Measurements from ENCODE around the gene ARHGAP23. TPM values are rescaled to one million over a fixed set of nuclear protein-coding genes. Genes with fewer than 3 reads are reported as not detected.
A peak's percentile ranks its signal among the peaks of the same experiment; 100 is the strongest.

Gene ARHGAP23
- total and polyA plus RNA-seq, 7 donors: 0.69 to 42.1 (median 11.2) TPM

DNA sequence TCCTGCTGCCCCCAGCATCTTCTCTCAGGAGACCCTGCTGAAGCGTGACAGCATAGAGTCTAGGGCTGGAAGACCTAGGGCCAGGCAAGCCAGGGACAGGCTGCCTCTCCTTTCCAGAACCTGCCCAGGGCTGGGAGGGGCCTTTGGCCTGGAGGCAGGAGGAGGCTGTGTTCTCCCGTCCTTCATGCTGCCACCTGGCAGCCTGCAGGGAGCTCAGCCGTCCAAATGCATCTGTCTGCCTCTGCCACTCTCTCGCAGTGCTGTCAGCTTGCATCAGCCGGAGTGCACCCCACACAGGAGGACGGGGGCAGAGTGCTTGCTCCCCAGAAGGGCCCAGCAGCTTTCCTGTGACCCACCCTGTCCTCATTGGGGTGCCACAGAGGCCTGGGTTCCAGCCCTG, 31.3 kb downstream of the ARHGAP23 start:
- DNase-seq: no peak
- intact Hi-C loops (cut with DNase I): no loop called here
- H3K36me3 ChIP-seq: peaks cover 0 to 36% (median 18%) of the 10 kb centered on the region in 4 donors
- H3K27ac ChIP-seq: no peak overlapping the region
- WGBS, 2 donors: 73 to 84% methylated on average over 6 of the region's 6 CpGs
- no peak overlapping the region for H3K4me3 ChIP-seq
- H3K9me3 ChIP-seq: no peaks in the 10 kb centered on the region
- peaks cover 0 to 55% (median 42%) of the 10 kb centered on the region in 4 donors for H3K4me1 ChIP-seq
- no peaks in the 10 kb centered on the region for H3K27me3 ChIP-seq
- no peak for TF ChIP-seq POLR2A (IDR thresholded peaks at IDR 0.05)
- TF ChIP-seq CTCF (IDR thresholded peaks at IDR 0.05): no peak
- no peak for TF ChIP-seq EP300 (IDR thresholded peaks at IDR 0.05)
- TF ChIP-seq POLR2AphosphoS5 (IDR thresholded peaks at IDR 0.05): no peak

- Histone ChIP-seq H3K9me3 (no peaks in the 10 kb centered on the region), H3K36me3 (peaks cover 0 to 36% (median 18%) of the 10 kb centered on the region in 4 donors), H3K4me1 (peaks cover 0 to 53% (median 39%) of the 10 kb centered on the region in 4 donors), H3K4me3 (no peak overlapping the region), H3K27ac (peak overlapping the region in 1 of 4 donors; percentile 95), H3K27me3 (no peaks in the 10 kb centered on the region)
- intact Hi-C loops (cut with DNase I): no loop called here
- TF ChIP-seq CTCF (IDR thresholded peaks at IDR 0.05) (no peak), POLR2A (IDR thresholded peaks at IDR 0.05) (no peak), EP300 (IDR thresholded peaks at IDR 0.05) (no peak), POLR2AphosphoS5 (IDR thresholded peaks at IDR 0.05) (no peak)
- WGBS, 2 donors: 85 to 86% methylated on average over 12 of the region's 12 CpGs
- no peak for DNase-seq
Measured at GRCh38 chr17:38460082-38460715, 31.9 kb downstream of the ARHGAP23 start.

- Histone ChIP-seq H3K9me3 (no peaks in the 10 kb centered on the region), H3K27ac (peak overlapping the region in 2 of 4 donors; percentile 95 to 98), H3K27me3 (no peaks in the 10 kb centered on the region), H3K4me3 (no peak overlapping the region), H3K4me1 (peaks cover 0 to 53% (median 39%) of the 10 kb centered on the region in 4 donors), H3K36me3 (peaks cover 0 to 36% (median 18%) of the 10 kb centered on the region in 4 donors)
- intact Hi-C loops (cut with DNase I): no loop called here
- no peak for DNase-seq
- no peak for TF ChIP-seq POLR2A (IDR thresholded peaks at IDR 0.05)
- no peak for TF ChIP-seq EP300 (IDR thresholded peaks at IDR 0.05)
- no peak for TF ChIP-seq CTCF (IDR thresholded peaks at IDR 0.05)
- no peak for TF ChIP-seq POLR2AphosphoS5 (IDR thresholded peaks at IDR 0.05)
- WGBS, 2 donors: 89 to 92% methylated on average over 19 of the region's 19 CpGs
Measured at GRCh38 chr17:38460716-38461630, 32.7 kb downstream of the ARHGAP23 start.

DNA sequence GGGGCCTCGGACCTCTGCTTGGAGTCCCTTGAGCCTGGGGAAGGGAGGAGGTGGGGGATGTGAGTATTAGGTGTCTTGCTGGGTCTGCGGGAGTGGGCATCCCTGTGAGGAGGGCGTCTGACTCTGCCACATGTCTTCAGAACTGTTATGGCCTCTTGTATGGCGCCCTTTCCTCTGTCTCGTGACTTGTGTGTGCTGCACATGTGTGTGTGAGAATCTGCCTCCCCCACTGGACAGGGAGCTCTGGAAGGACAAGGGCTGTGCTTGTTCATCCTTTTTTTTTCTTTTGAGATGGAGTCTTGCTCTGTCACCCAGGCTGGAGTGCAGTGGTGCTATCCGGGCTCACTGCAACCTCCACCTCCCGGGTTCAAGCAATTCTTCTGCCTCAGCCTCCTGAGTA, 33.4 kb downstream of the ARHGAP23 start:
- 90 to 93% methylated on average over 7 of the region's 7 CpGs for WGBS, 2 donors
- TF ChIP-seq CTCF (IDR thresholded peaks at IDR 0.05) (no peak), POLR2A (IDR thresholded peaks at IDR 0.05) (no peak), POLR2AphosphoS5 (IDR thresholded peaks at IDR 0.05) (no peak), EP300 (IDR thresholded peaks at IDR 0.05) (no peak)
- intact Hi-C loops (cut with DNase I): no loop called here
- Histone ChIP-seq H3K36me3 (peaks cover 1 to 41% (median 21%) of the 10 kb centered on the region in 4 donors), H3K9me3 (no peaks in the 10 kb centered on the region), H3K4me1 (peaks cover 0 to 53% (median 39%) of the 10 kb centered on the region in 4 donors), H3K4me3 (no peak overlapping the region), H3K27me3 (no peaks in the 10 kb centered on the region), H3K27ac (peak overlapping the region in 3 of 4 donors; percentile 95 to 98 (median 95))
- DNase-seq: no peak
